Mucosa of descending colon (tissue), 3 donors: ENCODE results near the gene MYF5. TPM values are rescaled to one million over a fixed set of nuclear protein-coding genes. Genes with fewer than 3 reads are reported as not detected.

ENCODE experiments used
- ATAC-seq: fragments of 200-7000 bp; cut with Tn5 transposase; one replicate; pipeline ENCODE4 v1.9.1; 2020; ENCODE audit warnings: mild to moderate bottlenecking, moderate library complexity
- DNase-seq, 3 donors: peaks; one replicate each; pipeline ENCODE4 v3.0.0-alpha.2; 2020
- H3K36me3 ChIP-seq: fragments of 200-600 bp; one replicate; pipeline ENCODE4 v1.8.0; 2021; ENCODE audit warnings: low read depth, mild to moderate bottlenecking
- H3K4me1 ChIP-seq: fragments of 200-600 bp; one replicate; pipeline ENCODE4 v1.8.0; 2021; ENCODE audit warnings: low read depth, mild to moderate bottlenecking
- H3K4me3 ChIP-seq: fragments of 200-600 bp; one replicate; pipeline ENCODE4 v1.8.0; 2021; ENCODE audit warnings: mild to moderate bottlenecking
- H3K9me3 ChIP-seq: fragments of 200-600 bp; one replicate; pipeline ENCODE4 v1.8.0; 2021; ENCODE audit warnings: mild to moderate bottlenecking
- intact Hi-C, 2 donors: fragments of 100-400 bp; cut with DNase I in 1 of 2; cut with micrococcal nuclease in 1 of 2; formaldehyde crosslinking; loops; one replicate each; pipeline versions ENCODE4 v1.11.0 to v1.11.1; 2022; cut with DNase I, micrococcal nuclease
- total RNA-seq, 3 donors: library from RNA; stranded (reverse); fragmentation: NEBNext Ultra II Directional in 2 of 3; extraction: Animal tissue kit (Norgen Biotek cat#: 25700) in 2 of 3; gene quantifications; one replicate each; pipeline versions ENCODE4 v1.2.1 to v1.2.4, GENCODE V29; 2021 to 2023
- TF ChIP-seq, protein P1 (sequence below): fragments of 200-600 bp; IDR thresholded peaks from one replicate; pipeline ENCODE4 v1.8.0; 2022; ENCODE audit warnings: antibody characterized with exemption, mild to moderate bottlenecking
- donor health status: DM: no; HTN: no; CAD: no; lungs with moderate emphysema.
- donor health status: DM: no; HTN: no; CAD: no.
- donor health status: DM: no; HTN: yes; CAD: no.

The MYF5 gene
- total RNA-seq, 3 donors from 2014 or later = not detected

DNA sequence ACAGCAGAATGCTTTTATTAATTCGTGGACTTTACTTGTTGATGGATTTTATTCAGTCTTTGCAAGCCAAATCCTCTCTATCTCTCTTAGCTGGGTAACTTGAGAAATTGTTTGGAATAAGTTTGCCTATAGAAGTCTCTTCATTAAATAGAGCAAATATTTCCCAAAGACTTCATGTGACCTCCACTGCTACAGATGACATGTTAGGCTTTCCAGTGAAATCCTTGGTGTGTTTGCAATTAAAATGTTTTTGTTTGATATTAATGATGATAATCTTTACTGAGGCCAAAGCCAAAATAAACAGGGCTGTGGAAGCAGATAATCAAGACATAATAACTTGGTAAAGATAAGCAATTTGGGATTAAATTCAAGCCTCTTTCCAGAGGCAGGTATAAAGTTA, 4.8 kb upstream of the MYF5 start:
- H3K4me1 ChIP-seq = no peaks in the 10 kb centered on the region
- TF ChIP-seq, protein P1, sequence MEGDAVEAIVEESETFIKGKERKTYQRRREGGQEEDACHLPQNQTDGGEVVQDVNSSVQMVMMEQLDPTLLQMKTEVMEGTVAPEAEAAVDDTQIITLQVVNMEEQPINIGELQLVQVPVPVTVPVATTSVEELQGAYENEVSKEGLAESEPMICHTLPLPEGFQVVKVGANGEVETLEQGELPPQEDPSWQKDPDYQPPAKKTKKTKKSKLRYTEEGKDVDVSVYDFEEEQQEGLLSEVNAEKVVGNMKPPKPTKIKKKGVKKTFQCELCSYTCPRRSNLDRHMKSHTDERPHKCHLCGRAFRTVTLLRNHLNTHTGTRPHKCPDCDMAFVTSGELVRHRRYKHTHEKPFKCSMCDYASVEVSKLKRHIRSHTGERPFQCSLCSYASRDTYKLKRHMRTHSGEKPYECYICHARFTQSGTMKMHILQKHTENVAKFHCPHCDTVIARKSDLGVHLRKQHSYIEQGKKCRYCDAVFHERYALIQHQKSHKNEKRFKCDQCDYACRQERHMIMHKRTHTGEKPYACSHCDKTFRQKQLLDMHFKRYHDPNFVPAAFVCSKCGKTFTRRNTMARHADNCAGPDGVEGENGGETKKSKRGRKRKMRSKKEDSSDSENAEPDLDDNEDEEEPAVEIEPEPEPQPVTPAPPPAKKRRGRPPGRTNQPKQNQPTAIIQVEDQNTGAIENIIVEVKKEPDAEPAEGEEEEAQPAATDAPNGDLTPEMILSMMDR = no peak
- intact Hi-C loops = no loop called here
- ATAC-seq = no peak
- no peaks in the 10 kb centered on the region for H3K9me3 ChIP-seq
- no peak for DNase-seq
- no peaks in the 10 kb centered on the region for H3K36me3 ChIP-seq
- H3K4me3 ChIP-seq = no peak overlapping the region

DNA sequence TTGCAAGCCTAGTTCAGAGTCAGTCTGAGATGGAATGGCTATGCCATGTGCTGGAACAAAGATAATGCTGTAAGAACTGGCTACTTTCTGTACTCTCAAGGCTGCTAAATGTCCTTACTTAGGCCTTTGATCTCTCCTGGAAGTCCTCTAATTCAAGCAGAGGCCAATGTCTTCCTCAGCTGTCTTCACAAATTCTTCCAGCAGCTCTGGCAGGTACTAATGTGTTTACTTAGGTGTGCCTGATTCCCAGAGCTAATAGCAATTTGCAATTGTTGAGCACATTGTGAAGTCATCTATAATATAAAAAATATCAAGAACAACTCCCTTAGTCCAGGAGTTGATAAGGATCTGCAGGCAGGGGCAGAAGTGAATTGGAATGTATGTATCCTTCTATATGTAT, 3.8 kb upstream of the MYF5 start:
- DNase-seq = no peak
- intact Hi-C loops = no loop called here
- H3K4me1 ChIP-seq = no peaks in the 10 kb centered on the region

DNA sequence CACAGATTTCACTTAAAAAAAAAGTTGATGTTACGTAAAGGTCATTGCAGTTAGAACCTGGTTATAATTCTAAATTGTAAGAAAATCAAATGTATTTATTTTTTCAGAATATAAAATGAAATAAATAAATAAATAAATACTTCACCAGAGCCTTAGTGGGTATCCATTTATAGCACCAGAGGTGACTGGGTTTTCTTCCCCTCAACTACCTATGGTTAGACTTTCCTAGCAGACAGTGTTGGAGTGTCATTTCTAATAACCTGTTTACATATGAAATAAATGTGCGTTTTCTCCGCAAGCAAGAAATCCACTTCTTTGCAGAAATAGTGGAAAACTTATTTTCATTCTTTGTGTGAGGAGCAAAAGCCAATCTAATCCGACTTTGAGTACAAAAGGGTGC, 3.3 kb upstream of the MYF5 start:
- ATAC-seq (no peak), DNase-seq (no peak)
- intact Hi-C loops = no loop called here
- Histone ChIP-seq H3K36me3 (no peaks in the 10 kb centered on the region), H3K4me3 (no peak overlapping the region), H3K4me1 (no peaks in the 10 kb centered on the region), H3K9me3 (no peaks in the 10 kb centered on the region)
- TF ChIP-seq, protein P1 = no peak

More for the DNA sequence above, 3.8 kb upstream of the MYF5 start:
- ATAC-seq = no peak
- Histone ChIP-seq H3K36me3 (no peaks in the 10 kb centered on the region), H3K9me3 (no peaks in the 10 kb centered on the region), H3K4me3 (no peak overlapping the region)
- TF ChIP-seq, protein P1 = no peak

DNA sequence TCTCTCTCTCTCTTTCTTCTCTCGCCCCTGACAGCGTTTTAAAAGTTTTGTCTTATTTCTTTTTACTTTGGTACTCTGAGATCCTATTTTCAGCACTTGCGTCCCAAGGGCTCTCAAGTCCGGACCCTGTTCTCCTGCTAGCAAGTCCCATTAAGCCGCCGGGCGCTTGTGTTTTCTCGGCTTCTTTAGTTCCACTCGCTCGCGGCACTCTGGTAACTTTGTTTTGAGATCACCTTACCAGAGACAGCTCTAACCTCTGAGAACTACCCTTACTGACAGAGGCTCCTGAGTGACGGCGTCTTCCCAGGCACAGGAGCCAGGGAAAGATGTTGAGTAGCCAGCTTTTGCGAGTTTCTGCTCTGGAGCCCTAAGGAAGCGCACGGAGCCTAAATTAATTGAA, 2.7 kb upstream of the MYF5 start:
- H3K9me3 ChIP-seq = no peaks in the 10 kb centered on the region
- intact Hi-C loops = no loop called here
- TF ChIP-seq, protein P1 = no peak
- no peak for ATAC-seq
- peak in 1 of 3 donors; percentile 34 for DNase-seq
- no peak overlapping the region for H3K4me3 ChIP-seq
- H3K4me1 ChIP-seq = no peaks in the 10 kb centered on the region
- H3K36me3 ChIP-seq = no peaks in the 10 kb centered on the region

DNA sequence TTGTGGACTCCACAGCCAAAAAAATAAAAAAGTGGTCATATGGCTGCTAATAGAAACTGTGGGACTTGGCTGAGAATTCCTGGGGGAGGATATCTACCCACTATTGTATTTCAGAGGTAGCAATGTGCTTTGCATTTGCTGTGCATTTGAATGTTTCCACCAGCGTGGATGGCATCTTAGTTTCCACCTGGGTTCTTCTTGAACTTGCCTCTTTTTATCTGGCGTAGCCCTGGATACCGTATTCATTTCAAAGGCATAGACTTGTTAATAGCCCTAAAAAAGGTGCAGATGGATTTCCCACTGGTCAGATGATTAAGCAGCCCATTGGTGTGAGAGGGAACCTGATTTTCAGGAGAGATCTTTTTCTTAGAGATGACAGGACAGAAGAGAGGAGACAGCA, 1.9 kb upstream of the MYF5 start:
- no peak for DNase-seq
- TF ChIP-seq, protein P1 = no peak
- H3K9me3 ChIP-seq = no peaks in the 10 kb centered on the region
- no peak overlapping the region for H3K4me3 ChIP-seq
- no peak for ATAC-seq
- H3K36me3 ChIP-seq = no peaks in the 10 kb centered on the region
- intact Hi-C loops = no loop called here
- H3K4me1 ChIP-seq = no peaks in the 10 kb centered on the region

DNA sequence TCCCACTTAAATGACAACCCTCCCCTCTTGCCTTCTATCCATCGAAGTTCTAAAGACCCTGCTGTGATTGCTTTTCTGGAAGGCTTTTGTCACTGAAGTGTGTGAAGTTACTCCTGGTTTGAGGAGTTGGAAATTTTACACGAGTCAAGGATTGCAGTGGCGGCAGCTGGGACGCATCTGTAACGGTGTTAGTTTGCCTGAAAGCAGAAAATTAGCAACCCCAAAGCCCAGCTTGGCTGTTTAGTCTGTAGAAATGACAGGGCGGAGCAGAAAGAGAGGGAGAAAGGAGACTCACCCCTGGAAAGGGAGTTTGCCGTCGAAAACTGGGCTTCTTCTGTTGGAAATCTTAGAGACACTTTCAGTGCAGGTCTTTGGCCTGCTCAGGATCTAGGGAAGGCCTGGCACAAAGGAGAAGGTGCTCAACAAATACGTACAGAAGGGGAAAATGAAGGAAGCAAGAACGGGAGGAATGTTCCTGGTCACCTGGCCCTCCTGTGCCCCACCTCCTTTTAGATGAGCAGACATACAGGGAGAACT, 931 bp upstream of the MYF5 start:
- Histone ChIP-seq H3K4me1 (no peaks in the 10 kb centered on the region), H3K36me3 (no peaks in the 10 kb centered on the region), H3K4me3 (no peak overlapping the region), H3K9me3 (no peaks in the 10 kb centered on the region)
- DNase-seq (no peak), ATAC-seq (no peak)
- intact Hi-C loops = no loop called here
- TF ChIP-seq, protein P1 = no peak
